Spleen (tissue), 11 donors: ENCODE measurements around the gene MGST2. TPM values are rescaled to one million over a fixed set of nuclear protein-coding genes. Genes with fewer than 3 reads are reported as not detected.
"Not testable (repeated sequence)": the region's sequence is repeated elsewhere in the genome, so short reads cannot be mapped to it uniquely, and the experiment has no call there.

Experiments used
- DNase-seq: peaks from one replicate; pipeline ENCODE4 v3.0.0-alpha.2; 2020
- H3K27ac ChIP-seq, 8 donors: fragments of 200-600 bp; sonication (generic) in 7 of 8; 1 replicate in 4 of 8; 2 replicates in 4 of 8; pipeline versions ENCODE4 v1.5.0 to v1.8.0; 2016 to 2021; ENCODE audit warnings: inconsistent platforms in 4 of 8, mild to moderate bottlenecking in 4 of 8, moderate library complexity in 1 of 8
- H3K27me3 ChIP-seq, 7 donors: fragments of 200-600 bp; sonication (generic) in 6 of 7; replicated peaks in 1 of 7; 1 replicate in 4 of 7; 2 replicates in 3 of 7; pipeline versions ENCODE4 v1.5.0 to v1.8.0; 2016 to 2021; ENCODE audit warnings: inconsistent platforms in 3 of 7, mild to moderate bottlenecking in 1 of 7
- H3K36me3 ChIP-seq, 6 donors: fragments of 200-600 bp; sonication (generic) in 5 of 6; 1 replicate in 4 of 6; 2 replicates in 2 of 6; pipeline versions ENCODE4 v1.5.0 to v1.8.0; 2016 to 2021; ENCODE audit warnings: inconsistent platforms in 2 of 6
- H3K4me1 ChIP-seq, 6 donors: fragments of 200-600 bp; sonication (generic) in 5 of 6; 1 replicate in 3 of 6; 2 replicates in 3 of 6; pipeline versions ENCODE4 v1.5.0 to v1.8.0; 2016 to 2021; ENCODE audit warnings: inconsistent platforms in 3 of 6
- H3K4me3 ChIP-seq, 8 donors: fragments of 200-600 bp; sonication (generic) in 7 of 8; 1 replicate in 4 of 8; 2 replicates in 4 of 8; pipeline versions ENCODE4 v1.5.0 to v1.8.0; 2016 to 2021; ENCODE audit warnings: inconsistent platforms in 4 of 8, mild to moderate bottlenecking in 4 of 8, moderate library complexity in 2 of 8
- H3K9me3 ChIP-seq, 8 donors: fragments of 200-600 bp; sonication (generic) in 7 of 8; 1 replicate in 4 of 8; 2 replicates in 4 of 8; pipeline versions ENCODE4 v1.5.0 to v1.8.0; 2016 to 2021; ENCODE audit warnings: inconsistent platforms in 4 of 8
- CTCF ChIP-seq, 11 experiments: fragments of 200-600 bp in 7 of 11; fragments of 450-650 bp in 4 of 11; sonication (generic) in 4 of 11; IDR thresholded peaks in 8 of 11; conservative IDR thresholded peaks in 3 of 11; 1 replicate in 7 of 11; 2 replicates in 4 of 11; pipeline versions ENCODE4 v1.4.0 to v1.8.0; 2016 to 2021; ENCODE audit warnings: antibody characterized with exemption in 11 of 11, inconsistent platforms in 4 of 11, mild to moderate bottlenecking in 1 of 11
- POLR2A ChIP-seq, 3 donors: fragments of 450-650 bp; IDR thresholded peaks; one replicate each; pipeline ENCODE4 v1.5.1; 2017; ENCODE audit warnings: antibody characterized with exemption in 3 of 3, mild to moderate bottlenecking in 1 of 3
- POLR2AphosphoS5 ChIP-seq, 3 donors: sonication (generic); formaldehyde crosslinking; IDR thresholded peaks; one replicate each; pipeline ENCODE4 v1.5.1; 2017; ENCODE audit warnings: antibody characterized with exemption in 3 of 3
- WGBS, 5 donors: extraction: QIAGEN DNeasy Blood & Tissue Kit in 3 of 5; methylation state at CpG; one replicate each; pipeline versions ENCODE4 v1.1.5 to v1.1.7; 2013 to 2018; 5-methylcytosine and 5-hydroxymethylcytosine counted together
- intact Hi-C: fragments of 100-400 bp; cut with DNase I; formaldehyde crosslinking; loops from one replicate; pipeline ENCODE4 v1.15.0; 2023; ENCODE audit warnings: low total_unique reads
- polyA plus RNA-seq, 3 donors: library from polyadenylated mRNA; stranded (reverse); fragments of 200-250 nt; gene quantifications; one replicate each; pipeline ENCODE4 v1.2.1, GENCODE V29; 2013
- total RNA-seq, 7 donors: library from RNA; depleted of rRNA in 3 of 7; stranded (reverse); fragments of >200 nt in 3 of 7; fragmentation: NEBNext Ultra II Directional in 4 of 7; extraction: Animal tissue kit (Norgen Biotek cat#: 25700) in 4 of 7; gene quantifications; one replicate each; pipeline versions ENCODE4 v1.1.0 to v1.2.1, GENCODE V29; 2016 to 2021
- donor health status: healthy with polysubstance abuse.
- donor health status: DM: no; HTN: no; CAD: no; lungs with moderate emphysema.
- donor health status: DM: no; HTN: no; CAD: no.
- donor health status: Bipolar disorder and iron deficiency.
- donor health status: healthy.
- donor health status: DM: no; HTN: no; CAD: no.
- donor health status: DM: yes; HTN: yes; CAD: no.

Gene MGST2
- total and polyA plus RNA-seq, 10 donors, result 26.9 to 114 (median 59.6) TPM

GRCh38 chr4:139696491-139696890 is 30.9 kb downstream of the MGST2 start:
- Histone ChIP-seq H3K36me3 (peaks cover 0 to 42% (median 3%) of the 10 kb centered on the region in 6 donors), H3K4me3 (no peak overlapping the region), H3K9me3 (peaks cover 0 to 10% (median 8%) of the 10 kb centered on the region in 8 donors), H3K4me1 (peaks cover 0 to 15% (median 8%) of the 10 kb centered on the region in 6 donors), H3K27me3 (no peaks in the 10 kb centered on the region), H3K27ac (no peak overlapping the region)
- no peak for DNase-seq
- TF ChIP-seq CTCF (IDR thresholded peaks at IDR 0.05 in 8 of 11, conservative IDR thresholded peaks at IDR 0.05 in 3 of 11) (no peak), POLR2A (IDR thresholded peaks at IDR 0.05) (no peak), POLR2AphosphoS5 (IDR thresholded peaks at IDR 0.05) (no peak)
- intact Hi-C loops, result no loop called here
- 93 to 96% (median 94%) methylated on average over 5 of the region's 5 CpGs for WGBS, 5 donors

GRCh38 chr4:139698167-139698925 is 32.7 kb downstream of the MGST2 start:
- DNase-seq, H3K27ac ChIP-seq, H3K27me3 ChIP-seq, H3K4me3 ChIP-seq, H3K4me1 ChIP-seq, intact Hi-C loops, H3K9me3 ChIP-seq: not testable (repeated sequence)
- 96 to 98% (median 98%) methylated on average over 15 to 22 of the region's 25 CpGs for WGBS, 5 donors
- H3K36me3 ChIP-seq, result peaks cover 0 to 54% (median 3%) of the 10 kb centered on the region in 6 donors

- H3K9me3 ChIP-seq, result peaks cover 0 to 10% (median 8%) of the 10 kb centered on the region in 8 donors
- 69 to 88% (median 82%) methylated on average over 5 of the region's 5 CpGs for WGBS, 5 donors
- no peaks in the 10 kb centered on the region for H3K27me3 ChIP-seq
- no peak overlapping the region for H3K27ac ChIP-seq
- no peaks in the 10 kb centered on the region for H3K4me1 ChIP-seq
- no peak overlapping the region for H3K4me3 ChIP-seq
- no peak for DNase-seq
- intact Hi-C loops, result no loop called here
- peaks cover 0 to 71% (median 10%) of the 10 kb centered on the region in 6 donors for H3K36me3 ChIP-seq
- no peak for TF ChIP-seq POLR2A (IDR thresholded peaks at IDR 0.05)
- TF ChIP-seq POLR2AphosphoS5 (IDR thresholded peaks at IDR 0.05), result no peak
- TF ChIP-seq CTCF (IDR thresholded peaks at IDR 0.05 in 8 of 11, conservative IDR thresholded peaks at IDR 0.05 in 3 of 11), result no peak
Measured at GRCh38 chr4:139700568-139700967, 34.9 kb downstream of the MGST2 start.

GRCh38 chr4:139704915-139705485 is 39.4 kb downstream of the MGST2 start:
- WGBS, 5 donors, result 95 to 98% (median 96%) methylated on average over 4 of the region's 4 CpGs
- intact Hi-C loops, result no loop called here
- peak in 2 of 11 experiments; percentile 7 to 16 for TF ChIP-seq CTCF (IDR thresholded peaks at IDR 0.05 in 8 of 11, conservative IDR thresholded peaks at IDR 0.05 in 3 of 11)
- TF ChIP-seq POLR2A (IDR thresholded peaks at IDR 0.05), result no peak

More at GRCh38 chr4:139704915-139705485, 39.4 kb downstream of the MGST2 start:
- peaks cover 0 to 5% (median 0%) of the 10 kb centered on the region in 8 donors for H3K9me3 ChIP-seq
- H3K27ac ChIP-seq, result no peak overlapping the region
- no peak for DNase-seq
- H3K4me1 ChIP-seq, result no peaks in the 10 kb centered on the region
- no peak overlapping the region for H3K4me3 ChIP-seq
- no peaks in the 10 kb centered on the region for H3K27me3 ChIP-seq
- H3K36me3 ChIP-seq, result peaks cover 0 to 57% (median 8%) of the 10 kb centered on the region in 6 donors
